Prostate gland (tissue), 2 donors: ENCODE data around the gene CASD1. TPM values are rescaled to one million over a fixed set of nuclear protein-coding genes. Genes with fewer than 3 reads are reported as not detected.

Source experiments
- DNase-seq: peaks from one replicate; pipeline ENCODE4 v3.0.0-alpha.2; 2019; ENCODE audit warnings: low spot score
- H3K27ac ChIP-seq, 2 donors: fragments of 200-600 bp; sonication (generic); 2 replicates each; pipeline ENCODE4 v1.5.1; 2017 to 2019
- H3K27me3 ChIP-seq: fragments of 200-600 bp; sonication (generic); replicated peaks from 2 replicates; pipeline ENCODE4 v1.5.1; 2019; ENCODE audit not compliant: insufficient read depth
- H3K36me3 ChIP-seq, 2 donors: fragments of 200-600 bp; sonication (generic); 1 replicate in 1 of 2; 2 replicates in 1 of 2; pipeline versions ENCODE4 v1.5.1 to v1.8.1; 2017 to 2019
- H3K4me1 ChIP-seq: fragments of 200-600 bp; sonication (generic); replicated peaks from 2 replicates; pipeline ENCODE4 v1.5.1; 2019
- H3K4me3 ChIP-seq, 2 donors: fragments of 200-600 bp; sonication (generic); 2 replicates each; pipeline ENCODE4 v1.5.1; 2017 to 2019
- H3K9me3 ChIP-seq: fragments of 200-600 bp; sonication (generic); 2 replicates; pipeline ENCODE4 v1.5.1; 2017
- CTCF ChIP-seq, 4 experiments: fragments of 200-600 bp in 2 of 4; fragments of 450-650 bp in 2 of 4; sonication (generic) in 2 of 4; IDR thresholded peaks; 1 replicate in 3 of 4; 2 replicates in 1 of 4; pipeline ENCODE4 v1.5.1; 2016 to 2019; ENCODE audit warnings: antibody characterized with exemption in 4 of 4, mild to moderate bottlenecking in 2 of 4, moderate library complexity in 2 of 4
- POLR2A ChIP-seq: fragments of 450-650 bp; IDR thresholded peaks from one replicate; pipeline ENCODE4 v1.6.1; 2016; ENCODE audit warnings: antibody characterized with exemption, mild to moderate bottlenecking
- POLR2AphosphoS5 ChIP-seq: sonication (generic); formaldehyde crosslinking; IDR thresholded peaks from one replicate; pipeline ENCODE4 v1.6.1; 2017; ENCODE audit warnings: antibody characterized with exemption
- WGBS: methylation state at CpG from one replicate; pipeline ENCODE4 v1.1.5; 2018; 5-methylcytosine and 5-hydroxymethylcytosine counted together
- intact Hi-C: fragments of 100-400 bp; cut with DNase I; formaldehyde crosslinking; loops from one replicate; pipeline ENCODE4 v1.14.2; 2022
- total RNA-seq, 2 donors: library from RNA; depleted of rRNA; stranded (reverse); fragments of >200 nt; gene quantifications; one replicate each; pipeline ENCODE4 v1.1.0, GENCODE V29; 2016

CASD1 gene
- total RNA-seq, 2 donors from 2014 or later, result 31.2 to 35.6 TPM

GRCh38 chr7:94486216-94486615 lies 23.4 kb upstream of the CASD1 start:
- Histone ChIP-seq H3K27me3 (no peaks in the 10 kb centered on the region), H3K9me3 (no peaks in the 10 kb centered on the region), H3K36me3 (no peaks in the 10 kb centered on the region), H3K4me1 (no peaks in the 10 kb centered on the region), H3K4me3 (no peak overlapping the region), H3K27ac (no peak overlapping the region)
- WGBS, result 66% methylated on average over 3 of the region's 3 CpGs
- intact Hi-C loops, result no loop called here
- no peak for DNase-seq
- TF ChIP-seq POLR2A (no peak), POLR2AphosphoS5 (no peak), CTCF (IDR thresholded peaks at IDR 0.05) (no peak)

GRCh38 chr7:94491410-94491809 lies 18.2 kb upstream of the CASD1 start:
- H3K4me3 ChIP-seq, result no peak overlapping the region
- TF ChIP-seq POLR2AphosphoS5 (no peak), CTCF (IDR thresholded peaks at IDR 0.05) (no peak), POLR2A (no peak)
- no peaks in the 10 kb centered on the region for H3K9me3 ChIP-seq
- no peaks in the 10 kb centered on the region for H3K27me3 ChIP-seq
- 77% methylated on average over 3 of the region's 3 CpGs for WGBS
- intact Hi-C loops, result no loop called here
- no peaks in the 10 kb centered on the region for H3K36me3 ChIP-seq
- DNase-seq, result no peak
- H3K4me1 ChIP-seq, result no peaks in the 10 kb centered on the region
- no peak overlapping the region for H3K27ac ChIP-seq

GRCh38 chr7:94492601-94493000 lies 17.0 kb upstream of the CASD1 start:
- H3K9me3 ChIP-seq, result no peaks in the 10 kb centered on the region
- no peak overlapping the region for H3K4me3 ChIP-seq
- H3K4me1 ChIP-seq, result no peaks in the 10 kb centered on the region
- H3K27me3 ChIP-seq, result no peaks in the 10 kb centered on the region
- intact Hi-C loops, result no loop called here
- WGBS, result 58% methylated on average over 2 of the region's 2 CpGs
- H3K27ac ChIP-seq, result no peak overlapping the region
- peak; percentile 14 for TF ChIP-seq POLR2AphosphoS5
- no peak for TF ChIP-seq POLR2A
- H3K36me3 ChIP-seq, result no peaks in the 10 kb centered on the region
- DNase-seq, result no peak

GRCh38 chr7:94497874-94498670 lies 11.5 kb upstream of the CASD1 start:
- no peak for DNase-seq
- Histone ChIP-seq H3K27ac (no peak overlapping the region), H3K4me1 (no peaks in the 10 kb centered on the region), H3K27me3 (no peaks in the 10 kb centered on the region), H3K9me3 (no peaks in the 10 kb centered on the region), H3K36me3 (no peaks in the 10 kb centered on the region), H3K4me3 (no peak overlapping the region)
- 69% methylated on average over 2 of the region's 2 CpGs for WGBS
- intact Hi-C loops, result no loop called here
- TF ChIP-seq POLR2AphosphoS5, result peak; percentile 54
- TF ChIP-seq CTCF (IDR thresholded peaks at IDR 0.05), result no peak

- DNase-seq, result no peak
- Histone ChIP-seq H3K27me3 (no peaks in the 10 kb centered on the region), H3K4me3 (no peak overlapping the region), H3K4me1 (no peaks in the 10 kb centered on the region), H3K27ac (no peak overlapping the region), H3K9me3 (no peaks in the 10 kb centered on the region), H3K36me3 (no peaks in the 10 kb centered on the region)
- TF ChIP-seq CTCF (IDR thresholded peaks at IDR 0.05) (no peak), POLR2A (no peak), POLR2AphosphoS5 (no peak)
- WGBS, result 98% methylated on average over 2 of the region's 2 CpGs
- intact Hi-C loops, result no loop called here
These were observed 10.7 kb upstream of the CASD1 start for GRCh38 chr7:94498918-94499317.
